Dendritic cell treated with granulocyte-macrophage colony-stimulating factor and Interleukin-4, amounts not matched to agents 40 ng/mL and 50 ng/mL, for 4 days (primary cell): Measurements from ENCODE around the gene NT5DC4.
A peak's percentile ranks its signal among the peaks of the same experiment; 100 is the strongest.
"Not testable (repeated sequence)": the region's sequence is repeated elsewhere in the genome, so short reads cannot be mapped to it uniquely, and the experiment has no call there.

Experiments used
- H3K27ac Mint-ChIP-seq: one replicate; pipeline ENCODE4 v1.8.0; 2022; ENCODE audit warnings: mild to moderate bottlenecking, mixed read lengths
- H3K27me3 Mint-ChIP-seq: one replicate; pipeline ENCODE4 v1.8.0; 2022; ENCODE audit warnings: mild to moderate bottlenecking, mixed read lengths
- H3K36me3 Mint-ChIP-seq: one replicate; pipeline ENCODE4 v1.8.0; 2022; ENCODE audit warnings: low read depth, mixed read lengths
- H3K4me1 Mint-ChIP-seq: one replicate; pipeline ENCODE4 v1.8.0; 2022; ENCODE audit warnings: low read depth, mixed read lengths
- H3K4me3 Mint-ChIP-seq: one replicate; pipeline ENCODE4 v1.8.0; 2022; ENCODE audit warnings: mild to moderate bottlenecking, moderate library complexity, mixed read lengths
- H3K9me3 Mint-ChIP-seq: one replicate; pipeline ENCODE4 v1.8.0; 2022; ENCODE audit warnings: mixed read lengths
- intact Hi-C: fragments of 100-400 bp; cut with micrococcal nuclease; formaldehyde crosslinking; loops from one replicate; pipeline ENCODE4 v1.15.0; 2022

Gene NT5DC4

GRCh38 chr2:112690853-112691401 is 29.9 kb upstream of the NT5DC4 start:
- Mint-ChIP-seq H3K27ac (peak overlapping the region; percentile 93), H3K4me1 (peaks cover 69% of the 10 kb centered on the region), H3K36me3 (no peaks in the 10 kb centered on the region), H3K4me3 (peak overlapping the region; percentile 69), H3K27me3 (no peaks in the 10 kb centered on the region), H3K9me3 (no peaks in the 10 kb centered on the region)
- intact Hi-C loops, result loop anchor here (5.0 kb wide), 2 partner anchors 36 to 44 kb away; partner anchors contain the start of gene SLC20A1

GRCh38 chr2:112691881-112692281 is 28.9 kb upstream of the NT5DC4 start:
- Mint-ChIP-seq H3K27ac (peak overlapping the region; percentile 93), H3K36me3 (no peaks in the 10 kb centered on the region), H3K9me3 (no peaks in the 10 kb centered on the region), H3K27me3 (no peaks in the 10 kb centered on the region), H3K4me3 (peak overlapping the region; percentile 0), H3K4me1 (peaks cover 66% of the 10 kb centered on the region)
- intact Hi-C loops, result loop anchor here (1.0 to 5.0 kb wide), 4 partner anchors 8 to 45 kb away; partner anchors contain the start of gene SLC20A1

GRCh38 chr2:112692495-112692911 is 28.3 kb upstream of the NT5DC4 start:
- peak overlapping the region; percentile 48 for H3K4me3 Mint-ChIP-seq
- intact Hi-C loops, result loop anchor here (1.0 to 5.0 kb wide), 4 partner anchors 8 to 45 kb away; partner anchors contain the start of gene SLC20A1

GRCh38 chr2:112692918-112693317 is 27.9 kb upstream of the NT5DC4 start:
- Mint-ChIP-seq H3K4me1 (peaks cover 64% of the 10 kb centered on the region), H3K9me3 (no peaks in the 10 kb centered on the region), H3K4me3 (peak overlapping the region; percentile 37), H3K27ac (peak overlapping the region; percentile 93), H3K36me3 (no peaks in the 10 kb centered on the region), H3K27me3 (no peaks in the 10 kb centered on the region)
- intact Hi-C loops, result loop anchor here (1.0 to 5.0 kb wide), 4 partner anchors 7 to 46 kb away; partner anchors contain the start of gene SLC20A1

More at GRCh38 chr2:112692495-112692911, 28.3 kb upstream of the NT5DC4 start:
- H3K36me3 Mint-ChIP-seq, result no peaks in the 10 kb centered on the region
- H3K27me3 Mint-ChIP-seq, result no peaks in the 10 kb centered on the region
- H3K4me1 Mint-ChIP-seq, result peaks cover 64% of the 10 kb centered on the region
- peak overlapping the region; percentile 93 for H3K27ac Mint-ChIP-seq
- H3K9me3 Mint-ChIP-seq, result no peaks in the 10 kb centered on the region

GRCh38 chr2:112693596-112693995 is 27.2 kb upstream of the NT5DC4 start:
- H3K36me3 Mint-ChIP-seq, result no peaks in the 10 kb centered on the region
- no peaks in the 10 kb centered on the region for H3K9me3 Mint-ChIP-seq
- H3K4me3 Mint-ChIP-seq, result no peak overlapping the region
- H3K27ac Mint-ChIP-seq, result peak overlapping the region; percentile 93
- no peaks in the 10 kb centered on the region for H3K27me3 Mint-ChIP-seq
- intact Hi-C loops, result loop anchor here (2.0 to 5.0 kb wide), 3 partner anchors 15 to 46 kb away; partner anchors contain the start of gene SLC20A1
- peaks cover 60% of the 10 kb centered on the region for H3K4me1 Mint-ChIP-seq

- peaks cover 60% of the 10 kb centered on the region for H3K4me1 Mint-ChIP-seq
- no peaks in the 10 kb centered on the region for H3K27me3 Mint-ChIP-seq
- intact Hi-C loops, result loop anchor here (5.0 kb wide), 2 partner anchors 33 to 47 kb away; partner anchors contain the start of gene SLC20A1
- H3K4me3 Mint-ChIP-seq, result no peak overlapping the region
- no peak overlapping the region for H3K27ac Mint-ChIP-seq
- H3K36me3 Mint-ChIP-seq, result no peaks in the 10 kb centered on the region
- H3K9me3 Mint-ChIP-seq, result no peaks in the 10 kb centered on the region
Observed at GRCh38 chr2:112694182-112694581, 26.6 kb upstream of the NT5DC4 start.

- H3K4me1 Mint-ChIP-seq, result peaks cover 52% of the 10 kb centered on the region
- no peak overlapping the region for H3K4me3 Mint-ChIP-seq
- H3K27ac Mint-ChIP-seq, result peak overlapping the region; percentile 94
- H3K36me3 Mint-ChIP-seq, result no peaks in the 10 kb centered on the region
- no peaks in the 10 kb centered on the region for H3K9me3 Mint-ChIP-seq
- no peaks in the 10 kb centered on the region for H3K27me3 Mint-ChIP-seq
- intact Hi-C loops, result no loop called here
Observed at GRCh38 chr2:112698834-112699515, 21.8 kb upstream of the NT5DC4 start.

GRCh38 chr2:112699984-112700667 is 20.7 kb upstream of the NT5DC4 start:
- Mint-ChIP-seq H3K9me3 (no peaks in the 10 kb centered on the region), H3K4me3 (peak overlapping the region; percentile 26), H3K27me3 (no peaks in the 10 kb centered on the region), H3K4me1 (peaks cover 61% of the 10 kb centered on the region), H3K36me3 (no peaks in the 10 kb centered on the region), H3K27ac (peak overlapping the region; percentile 94)
- intact Hi-C loops, result loop anchor here (1.0 kb wide), 2 partner anchors 8 kb away; no protein-coding TSS in a partner anchor

- no peaks in the 10 kb centered on the region for H3K9me3 Mint-ChIP-seq
- H3K4me3 Mint-ChIP-seq, result peak overlapping the region; percentile 26
- peak overlapping the region; percentile 94 for H3K27ac Mint-ChIP-seq
- peaks cover 64% of the 10 kb centered on the region for H3K4me1 Mint-ChIP-seq
- no peaks in the 10 kb centered on the region for H3K27me3 Mint-ChIP-seq
- H3K36me3 Mint-ChIP-seq, result no peaks in the 10 kb centered on the region
- intact Hi-C loops, result no loop called here
Observed at GRCh38 chr2:112701052-112701451, 19.8 kb upstream of the NT5DC4 start.

GRCh38 chr2:112703684-112704083 is 17.1 kb upstream of the NT5DC4 start:
- intact Hi-C loops, result no loop called here
- no peaks in the 10 kb centered on the region for H3K27me3 Mint-ChIP-seq
- H3K4me3 Mint-ChIP-seq, result no peak overlapping the region
- no peaks in the 10 kb centered on the region for H3K9me3 Mint-ChIP-seq
- no peak overlapping the region for H3K27ac Mint-ChIP-seq
- peaks cover 82% of the 10 kb centered on the region for H3K4me1 Mint-ChIP-seq
- H3K36me3 Mint-ChIP-seq, result peaks cover 4% of the 10 kb centered on the region

GRCh38 chr2:112705575-112705974 is 15.2 kb upstream of the NT5DC4 start:
- intact Hi-C loops, result no loop called here
- Mint-ChIP-seq H3K4me1 (peaks cover 82% of the 10 kb centered on the region), H3K27me3 (no peaks in the 10 kb centered on the region), H3K9me3 (no peaks in the 10 kb centered on the region), H3K4me3 (no peak overlapping the region), H3K27ac (peak overlapping the region; percentile 86), H3K36me3 (peaks cover 4% of the 10 kb centered on the region)

GRCh38 chr2:112706170-112706664 is 14.6 kb upstream of the NT5DC4 start:
- H3K4me1 Mint-ChIP-seq, result peaks cover 82% of the 10 kb centered on the region
- peak overlapping the region; percentile 86 for H3K27ac Mint-ChIP-seq
- peaks cover 4% of the 10 kb centered on the region for H3K36me3 Mint-ChIP-seq
- H3K4me3 Mint-ChIP-seq, result no peak overlapping the region
- intact Hi-C loops, result no loop called here
- H3K27me3 Mint-ChIP-seq, result no peaks in the 10 kb centered on the region
- H3K9me3 Mint-ChIP-seq, result no peaks in the 10 kb centered on the region

- intact Hi-C loops, H3K36me3 Mint-ChIP-seq, H3K4me3 Mint-ChIP-seq, H3K27me3 Mint-ChIP-seq, H3K9me3 Mint-ChIP-seq: not testable (repeated sequence)
- H3K27ac Mint-ChIP-seq, result peak overlapping the region; percentile 86
- peaks cover 80% of the 10 kb centered on the region for H3K4me1 Mint-ChIP-seq
Observed at GRCh38 chr2:112706947-112707346, 13.9 kb upstream of the NT5DC4 start.

- Mint-ChIP-seq H3K4me1 (peaks cover 89% of the 10 kb centered on the region), H3K36me3 (peaks cover 4% of the 10 kb centered on the region)
- intact Hi-C loops, result loop anchor here (1.0 to 2.0 kb wide), 3 partner anchors 9 to 35 kb away; no protein-coding TSS in a partner anchor
Observed at GRCh38 chr2:112708968-112709367, 11.9 kb upstream of the NT5DC4 start.

More at GRCh38 chr2:112708968-112709367, 11.9 kb upstream of the NT5DC4 start:
- no peaks in the 10 kb centered on the region for H3K27me3 Mint-ChIP-seq
- peak overlapping the region; percentile 86 for H3K27ac Mint-ChIP-seq
- H3K9me3 Mint-ChIP-seq, result no peaks in the 10 kb centered on the region
- no peak overlapping the region for H3K4me3 Mint-ChIP-seq
